ENCODE measurements around the gene POLR3GL. TPM values are rescaled to one million over a fixed set of nuclear protein-coding genes. Genes with fewer than 3 reads are reported as not detected.

POLR3GL gene
- total RNA-seq, 1 donor from 2014 or later = 22.3 TPM

GRCh38 chr1:145946477-145946986, 18.0 kb upstream of the POLR3GL start:
- intact Hi-C loops (cut with DNase I) = no loop called here
- DNase-seq (ENCODE audit: low spot score) (no peak), ATAC-seq (no peak)

DNA sequence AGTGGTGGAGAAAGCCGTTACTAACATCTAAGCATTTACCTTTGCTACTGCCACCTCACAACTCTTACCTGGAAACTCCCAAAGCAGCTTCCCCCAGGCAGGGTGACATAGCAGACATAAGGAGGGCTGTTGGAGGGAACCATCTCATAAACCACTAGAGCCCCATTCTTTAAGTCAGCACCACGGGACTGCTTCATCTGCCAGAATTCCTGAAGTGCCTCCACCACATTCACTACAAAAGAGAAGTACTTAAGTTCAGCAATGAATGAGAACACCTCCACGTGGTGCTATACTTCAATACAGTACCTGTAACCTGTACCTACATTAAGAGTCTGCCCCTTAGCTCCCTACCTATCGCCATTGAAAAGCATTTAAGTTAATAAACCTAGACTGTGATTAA, 16.9 kb upstream of the POLR3GL start:
- ATAC-seq (no peak), DNase-seq (ENCODE audit: low spot score) (no peak)
- intact Hi-C loops (cut with DNase I) = no loop called here

DNA sequence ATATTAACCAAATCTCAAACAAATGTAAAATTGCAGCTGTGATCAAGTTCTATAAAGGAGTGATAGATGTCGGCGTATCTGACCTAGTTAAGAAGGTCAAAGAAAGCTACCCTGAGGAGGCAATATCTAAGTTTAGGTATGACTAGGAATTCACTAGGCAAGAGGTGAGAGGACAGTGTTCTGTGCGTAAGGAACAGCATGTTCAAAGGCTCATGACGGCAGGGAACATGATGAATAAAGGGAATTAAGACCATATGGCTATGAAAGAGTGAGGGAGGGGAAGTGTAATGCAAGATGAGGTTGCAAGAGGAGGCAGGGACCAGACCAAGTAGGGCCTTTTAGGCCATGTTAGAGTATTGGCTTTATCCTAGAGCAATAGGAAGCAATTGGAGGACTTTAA, 15.3 kb upstream of the POLR3GL start:
- ATAC-seq = no peak
- no peak for DNase-seq (ENCODE audit: low spot score)
- intact Hi-C loops (cut with DNase I) = no loop called here

GRCh38 chr1:145951526-145951925, 13.0 kb upstream of the POLR3GL start:
- ATAC-seq = no peak
- intact Hi-C loops (cut with DNase I) = no loop called here
- DNase-seq (ENCODE audit: low spot score) = no peak

- ATAC-seq = no peak
- DNase-seq (ENCODE audit: low spot score) = no peak
- intact Hi-C loops (cut with DNase I) = no loop called here
Observed at GRCh38 chr1:145952903-145953302, 11.6 kb upstream of the POLR3GL start.

DNA sequence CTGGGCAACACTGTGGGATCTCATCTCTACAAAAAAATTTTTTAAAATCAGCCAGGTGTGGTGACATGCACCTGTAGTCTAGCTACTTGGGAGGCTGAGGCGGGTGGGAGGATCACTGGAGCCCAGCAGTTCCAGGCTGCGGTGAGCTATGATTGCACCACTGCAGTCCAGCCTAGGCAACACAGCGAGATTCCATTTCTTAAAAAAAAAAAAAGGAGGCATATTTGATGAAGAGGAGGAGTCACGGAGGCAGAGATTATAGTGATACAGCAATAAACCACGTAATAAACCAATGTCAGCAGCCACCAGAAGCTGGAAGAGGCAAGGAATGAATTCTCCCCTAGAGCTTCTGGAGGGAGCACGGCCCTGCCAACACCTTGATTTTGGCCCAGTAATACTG, 10.6 kb upstream of the POLR3GL start:
- DNase-seq (ENCODE audit: low spot score) = no peak
- intact Hi-C loops (cut with DNase I) = no loop called here

GRCh38 chr1:145955436-145955835, 9.1 kb upstream of the POLR3GL start:
- ATAC-seq (no peak), DNase-seq (ENCODE audit: low spot score) (no peak)
- intact Hi-C loops (cut with DNase I) = no loop called here

More for the DNA sequence above, 10.6 kb upstream of the POLR3GL start:
- ATAC-seq = no peak

DNA sequence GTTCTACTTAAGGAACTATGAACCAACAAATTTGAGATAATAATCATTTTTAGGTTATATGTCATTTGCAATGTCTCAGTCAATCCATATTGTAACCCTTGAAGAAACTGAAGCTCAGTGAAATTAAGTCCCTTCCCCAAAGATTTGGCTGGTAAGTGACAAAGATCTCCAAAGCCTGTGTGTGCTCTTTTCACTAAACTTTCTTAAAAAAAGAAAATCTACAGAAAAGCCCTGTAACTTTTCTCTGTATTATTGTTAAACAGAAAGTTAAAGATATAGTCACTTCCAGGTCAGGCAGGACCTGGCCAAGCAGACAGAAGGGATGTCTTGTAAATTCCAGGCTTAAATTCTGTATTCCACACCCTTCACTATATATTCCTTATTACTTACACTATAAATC, 8.1 kb upstream of the POLR3GL start:
- DNase-seq (ENCODE audit: low spot score) (no peak), ATAC-seq (no peak)
- intact Hi-C loops (cut with DNase I) = no loop called here

DNA sequence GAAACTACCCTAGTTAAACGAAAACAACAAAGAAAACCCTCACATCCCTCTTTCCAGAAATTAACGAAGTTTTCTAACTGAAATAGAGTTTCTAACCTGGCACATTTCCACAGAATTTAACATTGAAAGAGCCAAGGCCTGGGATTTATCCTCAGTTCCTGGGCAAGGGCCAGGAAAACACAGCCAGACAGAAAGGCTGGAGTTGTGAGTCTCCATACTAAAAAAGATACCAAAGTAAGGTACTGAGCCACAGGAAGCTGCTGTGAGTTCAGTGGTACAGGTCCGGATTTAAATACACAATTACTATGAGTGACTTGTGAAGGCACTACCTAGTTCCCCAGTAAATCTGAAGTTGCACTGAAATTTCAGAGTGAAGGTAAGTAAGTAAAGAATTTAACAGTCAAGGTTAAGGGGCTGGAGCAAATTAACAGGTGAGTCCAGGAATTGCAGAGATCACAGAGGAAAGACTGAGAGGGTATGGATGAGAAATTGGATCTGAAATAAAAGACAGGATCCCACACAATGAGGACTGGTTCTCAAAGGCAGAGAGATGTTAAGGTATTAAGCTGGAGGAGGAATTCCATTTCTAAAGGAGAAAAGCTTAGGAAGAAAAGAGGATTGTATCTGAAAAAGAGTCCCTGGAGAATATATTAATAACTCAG, 7.6 kb upstream of the POLR3GL start:
- no peak for ATAC-seq
- no peak for DNase-seq (ENCODE audit: low spot score)
- intact Hi-C loops (cut with DNase I) = no loop called here

DNA sequence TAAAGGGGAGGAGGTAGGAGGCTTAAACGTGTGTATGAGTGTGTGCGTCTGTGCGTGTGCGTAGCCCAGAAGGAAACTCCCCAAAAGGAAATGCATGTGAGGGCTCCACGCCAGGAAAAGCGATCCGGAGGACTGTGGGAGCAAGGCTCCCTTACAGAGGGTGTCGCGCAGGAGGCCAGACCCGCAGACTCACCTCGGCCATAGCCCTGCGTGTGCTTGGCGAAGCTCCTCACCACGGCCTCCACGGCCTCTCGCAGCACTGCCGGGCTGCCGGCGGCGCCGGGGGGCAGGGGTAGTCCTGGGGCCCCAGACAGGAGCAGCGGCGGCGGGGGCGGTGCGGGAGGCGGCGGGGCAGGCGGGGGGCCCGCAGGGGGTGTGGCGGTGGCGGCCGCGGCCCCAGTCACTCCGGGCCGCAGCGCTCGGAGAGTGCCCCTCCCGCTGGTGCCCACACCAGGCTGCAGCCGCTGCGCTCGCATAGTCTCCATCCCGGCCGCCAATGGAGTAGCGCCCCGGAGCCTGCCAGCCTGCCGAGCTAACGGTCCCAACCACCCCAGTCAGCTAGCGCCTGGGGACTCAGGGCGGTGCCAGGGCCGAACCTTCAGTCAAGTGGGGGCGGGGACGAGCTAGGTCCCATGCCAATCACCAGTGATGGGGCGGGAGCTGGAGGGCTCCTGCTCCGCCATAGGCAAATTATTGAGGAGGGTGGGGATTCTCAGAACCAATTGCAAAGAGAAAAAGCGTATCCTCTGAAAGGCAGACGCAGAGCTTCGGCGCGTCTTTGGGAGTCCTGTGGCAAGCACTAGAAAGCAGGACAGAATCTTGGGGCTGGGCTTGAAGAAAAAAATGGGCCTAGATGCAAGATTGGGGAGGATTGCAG, 6.8 kb upstream of the POLR3GL start, which contains the start of gene LIX1L:
TSS of gene LIX1L (minus strand) at position 575 of the 877 bp plus-strand sequence. CDS start at position 485, 90 bp downstream.
- DNase-seq (ENCODE audit: low spot score) (peak; percentile 98), ATAC-seq (peak; percentile 92)
- intact Hi-C loops (cut with DNase I) = no loop called here

GRCh38 chr1:145958734-145959133, 5.8 kb upstream of the POLR3GL start:
- DNase-seq (ENCODE audit: low spot score) = no peak
- no peak for ATAC-seq
- intact Hi-C loops (cut with DNase I) = no loop called here

GRCh38 chr1:145959333-145959732, 5.2 kb upstream of the POLR3GL start:
- ATAC-seq (no peak), DNase-seq (ENCODE audit: low spot score) (no peak)
- intact Hi-C loops (cut with DNase I) = no loop called here

DNA sequence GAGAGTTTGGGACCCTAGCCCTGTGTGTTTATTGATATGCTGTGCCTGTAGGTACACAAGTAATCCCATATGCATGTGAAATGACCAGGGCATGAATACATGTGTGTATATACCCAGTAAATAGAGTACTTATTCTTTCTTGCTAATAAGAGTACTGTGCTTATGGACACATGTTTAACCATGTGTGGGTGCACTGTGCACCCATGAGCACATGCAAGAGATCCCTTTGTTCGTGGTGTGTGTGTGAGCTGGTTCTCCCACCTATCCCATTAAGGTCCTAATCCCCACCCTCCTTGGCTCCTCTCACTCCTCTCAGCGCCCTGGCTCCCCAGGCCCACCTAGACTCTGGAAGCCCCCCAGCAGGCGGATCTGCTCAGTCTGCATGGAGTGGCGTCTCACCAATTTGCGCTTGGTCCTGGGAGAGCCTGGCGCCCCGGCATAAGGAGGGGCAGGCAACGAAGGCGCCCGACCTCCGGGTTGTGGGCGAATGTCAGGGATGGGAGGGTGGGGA, 4.5 kb upstream of the POLR3GL start:
- DNase-seq (ENCODE audit: low spot score) (no peak), ATAC-seq (no peak)
- intact Hi-C loops (cut with DNase I) = no loop called here

- intact Hi-C loops (cut with DNase I) = no loop called here
- DNase-seq (ENCODE audit: low spot score) (peak; percentile 88), ATAC-seq (peak; percentile 56)
Observed at GRCh38 chr1:145960468-145961108, 3.9 kb upstream of the POLR3GL start.

DNA sequence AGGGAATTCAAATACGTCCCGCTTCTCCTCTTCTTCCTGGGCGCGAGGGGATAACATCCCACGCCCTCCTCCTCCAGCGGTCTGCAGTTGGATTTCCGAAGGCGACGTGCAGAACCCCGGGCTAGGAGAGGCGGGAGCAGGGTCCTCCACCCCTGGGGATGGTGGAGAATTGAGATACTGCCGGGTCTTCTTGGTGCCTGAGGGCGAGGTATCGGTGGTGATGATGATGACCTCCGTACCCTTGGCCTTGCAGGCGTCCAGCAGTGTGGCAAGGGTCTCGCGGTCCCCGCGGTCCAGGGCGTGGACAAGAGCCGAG, 3.4 kb upstream of the POLR3GL start:
- intact Hi-C loops (cut with DNase I) = no loop called here
- ATAC-seq (no peak), DNase-seq (ENCODE audit: low spot score) (peak; percentile 69)

DNA sequence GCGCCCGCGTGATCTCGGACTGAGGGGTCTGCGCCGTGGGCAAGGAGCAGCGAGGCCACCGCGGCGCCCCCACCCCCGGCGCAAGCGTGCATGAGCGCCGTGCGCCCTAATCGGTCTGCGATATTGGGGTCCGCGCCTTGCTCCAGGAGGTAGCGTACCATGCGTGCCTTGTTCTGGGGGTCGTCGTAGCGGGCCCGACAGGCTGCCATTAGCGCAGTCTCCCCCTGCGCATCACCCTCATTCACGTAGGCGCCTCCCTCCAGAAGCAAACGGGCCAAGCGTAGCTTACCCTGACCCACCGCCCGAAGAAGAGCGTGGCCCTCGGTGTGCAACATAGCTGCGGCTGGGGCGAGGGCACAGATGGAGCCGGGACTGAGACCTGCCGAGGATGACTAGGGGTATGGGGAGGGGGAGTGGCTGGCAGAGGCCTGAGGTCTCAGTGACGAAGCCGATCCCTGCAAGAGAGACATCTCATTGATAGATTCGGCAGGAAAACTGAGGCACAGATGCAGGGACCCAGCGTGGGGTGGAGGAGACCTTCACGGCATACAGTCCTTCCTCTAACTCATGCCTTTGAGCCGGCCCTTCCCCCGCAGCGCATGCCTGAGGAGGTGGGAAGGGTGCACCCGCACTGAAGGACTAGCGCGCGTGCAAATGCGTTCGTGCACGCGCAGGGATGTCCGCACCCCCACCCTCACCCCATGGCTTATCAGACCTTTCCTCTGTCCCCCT, 2.9 kb upstream of the POLR3GL start:
- peak; percentile 80 for DNase-seq (ENCODE audit: low spot score)
- intact Hi-C loops (cut with DNase I) = no loop called here
- ATAC-seq = no peak

DNA sequence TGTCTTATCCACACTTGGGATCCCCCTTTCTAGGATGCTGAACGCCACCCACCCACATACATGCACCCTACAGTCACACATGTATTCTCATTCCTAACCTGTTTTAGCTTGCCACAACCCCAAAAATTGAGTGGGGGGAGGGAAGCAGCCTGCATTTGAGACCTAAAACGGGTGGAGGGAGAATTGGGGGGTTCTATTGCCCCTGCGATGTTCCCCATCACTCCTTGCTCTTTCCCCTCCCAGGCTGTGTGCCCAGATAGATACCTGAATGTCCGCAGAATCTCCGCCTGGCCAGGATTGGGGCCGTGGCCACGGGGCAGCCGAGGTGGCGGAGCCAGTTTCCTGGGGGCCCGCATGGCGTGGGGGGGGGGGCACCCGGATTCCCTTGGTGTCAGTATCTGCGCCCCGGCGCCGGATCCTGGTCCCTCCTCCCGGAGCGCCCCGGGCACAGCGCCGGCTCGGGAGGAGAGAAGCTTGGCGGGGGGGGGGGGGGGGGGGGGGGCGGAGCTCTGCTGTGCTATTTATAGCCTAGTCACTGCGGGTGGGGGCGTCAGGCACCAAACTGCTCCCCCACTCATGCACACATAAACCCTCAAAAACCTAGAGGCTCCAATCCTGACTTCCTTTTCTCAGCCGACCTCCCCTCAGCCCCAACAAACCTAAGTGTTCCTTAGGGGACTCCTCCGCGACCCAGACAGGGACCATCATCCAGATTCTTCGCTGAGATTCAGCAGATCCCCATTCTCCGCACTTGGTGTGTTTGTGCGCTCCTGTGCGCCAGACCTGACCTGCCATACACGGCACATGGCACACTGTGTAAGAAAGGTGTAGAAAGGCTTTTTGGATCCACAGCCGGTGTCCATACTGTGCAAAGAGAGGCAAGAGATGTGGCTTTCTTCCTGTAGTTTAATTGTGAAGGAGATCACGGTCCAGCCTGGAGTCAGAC, 2.1 kb upstream of the POLR3GL start:
- DNase-seq (ENCODE audit: low spot score) = peak; percentile 73
- peak; percentile 3 for ATAC-seq

More for the DNA sequence above, 2.1 kb upstream of the POLR3GL start:
- intact Hi-C loops (cut with DNase I) = no loop called here
